ENCODE data around the gene KIF19.

Gene KIF19

DNA sequence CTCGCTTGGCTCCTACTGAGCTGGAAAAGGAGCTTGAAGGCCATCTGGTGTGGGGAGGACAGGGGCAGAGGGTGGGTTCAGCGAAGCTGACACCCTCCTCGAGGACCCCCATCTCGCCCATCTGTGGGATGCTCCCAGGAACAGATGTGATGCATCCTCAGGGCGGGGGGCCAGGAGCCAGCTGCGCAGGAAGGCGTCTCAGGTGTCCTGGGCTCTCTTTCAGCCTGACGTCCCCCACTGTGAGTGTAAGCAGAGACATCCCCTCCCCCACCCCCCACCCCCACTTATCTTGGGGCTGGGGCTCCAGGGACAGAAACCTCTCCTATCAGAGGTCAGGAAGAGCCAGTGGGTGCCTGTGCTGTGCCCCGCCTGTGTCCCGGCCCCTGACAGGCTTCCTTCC is 16.2 kb downstream of the KIF19 start:
- no peak for DNase-seq

DNA sequence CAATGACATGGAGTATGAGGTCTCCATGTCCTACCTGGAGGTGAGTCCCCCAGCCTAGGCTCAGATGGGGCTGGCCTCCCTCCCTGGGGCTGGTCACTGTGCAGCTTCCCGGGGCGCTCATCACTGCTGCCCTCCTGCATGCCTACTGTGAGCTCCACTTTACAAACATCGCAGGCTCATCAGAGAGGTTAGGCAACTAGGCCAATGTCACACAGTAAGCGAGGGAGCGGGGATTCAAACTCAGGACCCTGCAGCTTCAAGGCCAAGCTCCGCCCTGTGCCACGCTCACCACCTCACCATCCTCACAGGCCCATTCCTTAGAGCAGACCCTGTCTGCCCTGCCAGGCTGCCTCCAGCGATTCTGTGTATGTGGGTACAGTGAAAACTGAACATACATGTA is 17.1 kb downstream of the KIF19 start:
- DNase-seq: no peak

DNA sequence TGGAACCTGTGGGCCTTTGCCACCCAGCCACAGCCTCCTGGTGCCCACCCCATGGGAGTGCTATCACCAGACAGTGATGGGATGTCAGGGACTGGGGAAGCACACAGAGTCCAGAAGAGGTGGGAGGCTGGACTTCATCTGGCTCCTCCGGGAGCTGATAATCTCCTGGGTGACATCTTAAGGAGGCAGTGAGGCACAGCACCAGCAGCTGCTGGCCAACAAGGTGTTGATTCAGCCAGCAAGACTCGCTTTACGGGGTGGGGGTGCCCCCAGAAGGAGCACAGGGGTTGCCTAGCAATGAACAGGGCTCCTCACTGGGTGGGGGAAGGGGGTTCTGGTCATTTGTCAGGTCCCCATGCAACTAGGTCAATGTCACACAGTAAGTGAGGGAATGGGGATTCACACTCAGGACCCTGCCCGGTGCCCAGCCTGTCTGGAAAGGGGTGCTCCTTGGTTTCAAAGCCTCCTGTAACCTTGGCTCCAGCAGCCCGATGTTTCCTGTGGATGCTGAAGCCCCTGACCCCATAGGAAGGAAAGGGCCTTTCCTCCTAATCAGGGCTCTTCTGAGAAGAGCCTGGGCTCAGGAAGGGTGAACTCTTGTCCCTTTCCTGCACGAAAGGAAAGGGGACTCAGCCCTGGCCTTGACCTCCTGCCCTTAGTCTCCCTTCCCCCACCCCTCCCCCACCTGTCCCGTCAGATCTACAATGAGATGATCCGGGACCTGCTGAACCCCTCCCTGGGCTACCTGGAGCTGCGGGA is 17.7 kb downstream of the KIF19 start:
- DNase-seq: no peak

DNA sequence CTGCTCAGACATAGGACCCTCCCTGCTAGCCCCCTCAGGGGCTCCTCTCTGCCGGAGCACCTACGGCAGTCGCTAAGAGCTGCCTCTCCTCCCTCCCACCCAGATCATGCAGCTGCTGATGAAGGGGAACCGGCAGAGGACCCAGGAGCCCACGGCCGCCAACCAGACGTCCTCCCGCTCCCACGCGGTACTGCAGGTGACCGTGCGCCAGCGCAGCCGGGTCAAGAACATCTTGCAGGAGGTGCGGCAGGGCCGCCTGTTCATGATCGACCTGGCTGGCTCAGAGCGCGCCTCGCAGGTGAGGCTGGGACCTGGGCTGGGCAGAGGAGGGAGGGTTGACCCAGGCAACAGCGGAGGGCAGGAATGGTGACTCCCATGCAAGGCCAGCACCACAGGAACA is 18.6 kb downstream of the KIF19 start:
- DNase-seq: no peak

DNA sequence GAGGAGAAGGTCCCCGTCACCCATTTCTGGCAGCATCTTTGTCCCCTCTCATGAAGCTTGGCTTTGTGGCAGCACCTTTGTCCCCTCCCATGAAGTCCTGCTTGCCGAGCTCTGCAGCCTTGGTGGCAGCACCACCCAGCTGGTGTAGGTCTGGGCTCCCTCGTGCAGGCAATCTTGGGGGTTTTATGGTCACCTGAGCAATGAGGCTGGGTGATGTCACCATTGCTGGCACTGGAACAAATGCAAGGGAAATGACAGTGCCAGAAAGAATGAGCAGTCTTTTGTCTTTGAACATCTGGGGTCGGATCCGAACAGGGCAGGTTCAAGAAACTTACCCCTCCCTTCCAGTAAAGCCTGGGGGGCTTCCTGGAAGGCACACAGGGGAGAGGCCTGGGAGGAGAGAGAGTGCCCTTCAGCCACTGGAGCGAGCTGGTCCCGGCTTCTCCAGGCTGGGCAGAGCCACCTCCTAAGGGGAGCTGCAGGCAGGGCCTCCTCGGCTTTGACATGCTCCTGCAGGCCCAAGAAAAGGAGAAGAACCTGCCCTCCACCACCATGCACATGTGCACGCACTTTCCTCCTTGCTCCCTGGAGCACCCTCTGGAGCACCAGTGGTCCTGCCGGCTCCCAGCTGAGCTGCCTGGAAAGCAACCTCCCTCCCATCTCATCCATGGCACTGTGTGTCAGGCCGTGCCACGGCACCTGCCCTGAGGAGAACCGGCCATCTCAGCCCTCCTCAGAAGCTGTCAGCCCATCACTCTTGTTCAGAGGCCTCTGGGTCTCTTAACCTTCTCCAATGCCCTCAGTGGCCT is 19.6 kb downstream of the KIF19 start:
- no peak for DNase-seq

DNA sequence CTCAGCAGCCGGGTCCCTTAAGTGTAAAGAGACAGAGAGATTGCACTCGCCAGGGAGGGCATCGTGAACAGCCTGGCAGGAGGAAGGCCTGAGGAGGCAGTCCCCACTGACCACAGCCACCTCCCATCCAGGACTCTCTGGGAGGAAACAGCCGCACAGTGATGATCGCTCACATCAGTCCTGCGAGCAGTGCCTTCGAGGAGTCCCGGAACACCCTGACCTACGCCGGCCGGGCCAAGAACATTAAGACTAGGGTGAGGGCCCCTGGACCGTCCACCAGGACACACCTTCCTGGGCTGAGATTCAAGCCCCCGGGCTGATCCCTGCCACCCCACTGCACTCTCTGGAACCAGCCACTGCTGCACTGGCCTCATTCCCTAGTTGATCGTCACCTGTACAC is 21.6 kb downstream of the KIF19 start:
- no peak for DNase-seq

DNA sequence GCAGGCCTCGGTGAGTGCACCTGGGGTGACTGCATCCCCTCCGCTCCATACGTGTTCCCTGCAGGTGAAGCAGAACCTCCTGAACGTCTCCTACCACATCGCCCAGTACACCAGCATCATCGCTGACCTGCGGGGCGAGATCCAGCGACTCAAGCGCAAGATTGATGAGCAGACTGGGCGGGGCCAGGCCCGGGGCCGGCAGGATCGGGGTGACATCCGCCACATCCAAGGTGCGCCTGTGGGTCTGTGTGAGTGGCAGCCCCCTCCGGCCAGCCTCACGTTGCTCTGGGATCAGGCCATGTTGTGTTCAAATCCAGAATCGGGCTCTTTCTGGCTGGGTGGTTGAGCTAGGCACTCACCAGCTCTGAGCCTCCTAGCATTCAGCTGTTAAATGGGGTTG is 23.1 kb downstream of the KIF19 start:
- no peak for DNase-seq

DNA sequence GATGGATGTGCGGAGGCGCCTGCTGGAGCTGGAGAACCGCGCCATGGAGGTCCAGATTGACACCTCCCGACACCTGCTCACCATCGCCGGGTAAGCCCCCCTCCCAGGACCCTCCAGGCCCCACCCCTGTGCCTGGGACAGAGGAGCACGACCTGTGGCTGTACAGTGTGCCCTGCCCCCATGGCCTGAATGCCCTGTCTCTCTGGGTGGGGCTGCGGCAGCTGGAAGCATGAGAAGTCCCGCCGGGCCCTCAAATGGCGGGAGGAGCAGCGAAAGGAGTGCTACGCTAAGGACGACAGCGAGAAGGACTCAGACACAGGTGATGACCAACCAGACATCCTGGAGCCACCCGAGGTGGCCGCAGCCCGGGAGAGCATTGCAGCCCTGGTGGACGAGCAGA is 24.5 kb downstream of the KIF19 start:
- DNase-seq: no peak

DNA sequence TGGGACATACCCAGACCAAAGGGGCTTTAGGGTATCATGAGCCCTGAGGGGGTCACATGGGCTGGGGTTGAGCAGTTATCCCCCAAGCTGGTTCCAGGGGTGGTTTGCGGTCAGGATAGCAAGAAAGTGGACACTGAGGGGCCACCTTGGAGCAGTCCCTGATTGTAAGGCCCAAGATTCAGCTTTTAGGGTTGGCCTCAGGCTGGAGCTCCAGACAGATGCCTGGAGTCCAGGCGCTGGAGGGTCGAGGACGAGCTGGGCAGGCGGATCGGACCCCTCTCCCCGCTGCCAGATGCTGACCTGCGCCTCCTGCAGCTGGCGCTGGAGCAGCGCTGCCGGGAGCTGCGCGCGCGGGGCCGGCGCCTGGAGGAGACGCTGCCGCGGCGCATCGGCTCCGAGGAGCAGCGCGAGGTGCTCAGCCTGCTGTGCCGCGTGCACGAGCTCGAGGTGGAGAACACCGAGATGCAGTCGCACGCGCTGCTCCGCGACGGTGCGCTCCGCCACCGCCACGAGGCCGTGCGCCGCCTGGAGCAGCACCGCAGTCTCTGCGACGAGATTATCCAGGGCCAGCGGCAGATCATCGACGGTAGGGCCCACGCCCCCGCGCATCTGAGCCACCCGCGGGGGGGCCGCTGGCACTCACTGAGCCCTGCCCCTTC is 25.7 kb downstream of the KIF19 start:
- no peak for DNase-seq

DNA sequence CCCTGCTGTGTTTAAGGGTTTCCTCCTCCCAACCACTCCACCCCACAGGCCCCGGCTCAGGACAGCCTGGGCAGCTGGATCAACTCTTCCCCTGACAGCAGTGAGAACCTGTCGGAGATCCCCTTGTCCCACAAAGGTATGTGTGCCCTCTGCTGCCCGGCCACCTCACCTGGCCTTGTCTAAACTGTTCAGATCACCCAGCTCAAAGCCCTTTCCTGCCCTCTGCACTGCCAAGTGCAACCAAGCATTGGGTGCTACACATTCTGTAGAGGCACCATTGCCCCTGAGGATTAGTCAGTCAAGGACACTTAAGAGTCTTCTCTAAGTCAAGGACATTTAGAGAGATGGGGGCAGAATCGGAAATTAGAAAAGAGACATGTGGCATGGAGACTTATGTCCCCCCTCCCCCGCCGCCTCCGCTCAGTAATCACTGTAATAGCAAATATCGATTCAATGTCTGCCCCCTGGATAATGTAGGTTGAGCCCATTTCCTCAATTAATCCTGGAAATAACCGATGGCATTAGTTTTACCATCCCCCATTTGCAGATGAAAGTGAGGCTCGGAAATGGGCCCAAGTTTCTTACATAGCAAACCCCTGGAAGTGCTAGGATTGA is 27.5 kb downstream of the KIF19 start:
- DNase-seq: no peak

DNA sequence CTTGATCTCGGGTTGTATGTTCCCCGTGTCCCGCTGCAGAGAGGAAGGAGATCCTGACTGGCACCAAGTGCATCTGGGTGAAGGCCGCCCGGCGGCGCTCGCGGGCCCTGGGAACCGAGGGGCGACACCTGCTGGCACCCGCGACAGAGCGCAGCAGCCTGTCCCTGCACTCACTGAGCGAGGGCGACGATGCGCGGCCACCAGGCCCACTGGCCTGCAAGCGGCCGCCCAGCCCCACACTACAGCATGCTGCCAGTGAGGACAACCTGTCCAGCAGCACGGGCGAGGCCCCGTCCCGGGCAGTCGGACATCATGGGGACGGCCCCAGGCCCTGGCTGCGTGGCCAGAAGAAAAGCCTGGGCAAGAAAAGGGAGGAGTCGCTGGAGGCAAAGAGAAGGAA is 28.1 kb downstream of the KIF19 start:
- peak in 1 of 14 donors; percentile 20 for DNase-seq

DNA sequence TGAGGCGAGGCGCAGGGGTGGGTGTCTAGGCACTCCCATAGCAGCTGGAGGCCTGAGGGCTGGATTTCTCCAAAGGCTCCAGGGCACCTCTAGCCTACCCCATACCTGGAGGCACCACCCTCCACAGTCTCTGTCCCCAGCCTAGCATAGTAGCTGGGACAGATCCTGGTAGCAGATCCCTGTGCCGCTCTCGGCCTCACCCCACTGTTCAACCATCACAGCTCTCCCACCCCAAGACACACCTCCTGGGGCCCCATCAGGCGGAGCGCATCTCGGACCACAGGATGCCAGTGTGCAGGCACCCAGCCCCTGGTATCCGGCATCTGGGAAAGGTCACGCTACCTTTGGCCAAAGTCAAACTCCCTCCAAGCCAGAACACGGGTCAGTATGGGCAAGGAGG is 28.5 kb downstream of the KIF19 start:
- DNase-seq: no peak

DNA sequence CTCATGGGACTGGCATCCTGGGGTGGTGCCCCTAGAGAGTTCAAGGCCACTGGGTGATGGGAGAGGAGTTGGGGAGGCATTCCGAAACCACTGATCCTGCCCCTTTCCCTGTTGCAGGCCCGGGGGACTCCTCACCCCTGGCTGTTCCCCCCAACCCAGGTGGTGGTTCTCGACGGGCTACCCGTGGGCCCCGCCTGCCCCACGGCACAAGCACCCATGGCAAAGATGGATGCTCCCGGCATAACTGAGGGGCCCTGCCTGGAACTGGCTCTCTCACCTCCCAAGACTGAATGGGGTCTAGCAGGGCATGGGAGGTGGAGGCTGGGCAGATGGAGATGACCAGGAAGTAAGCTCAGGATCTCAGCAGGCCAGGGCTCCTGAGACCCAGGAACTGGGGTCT is 29.0 kb downstream of the KIF19 start:
- no peak for DNase-seq

DNA sequence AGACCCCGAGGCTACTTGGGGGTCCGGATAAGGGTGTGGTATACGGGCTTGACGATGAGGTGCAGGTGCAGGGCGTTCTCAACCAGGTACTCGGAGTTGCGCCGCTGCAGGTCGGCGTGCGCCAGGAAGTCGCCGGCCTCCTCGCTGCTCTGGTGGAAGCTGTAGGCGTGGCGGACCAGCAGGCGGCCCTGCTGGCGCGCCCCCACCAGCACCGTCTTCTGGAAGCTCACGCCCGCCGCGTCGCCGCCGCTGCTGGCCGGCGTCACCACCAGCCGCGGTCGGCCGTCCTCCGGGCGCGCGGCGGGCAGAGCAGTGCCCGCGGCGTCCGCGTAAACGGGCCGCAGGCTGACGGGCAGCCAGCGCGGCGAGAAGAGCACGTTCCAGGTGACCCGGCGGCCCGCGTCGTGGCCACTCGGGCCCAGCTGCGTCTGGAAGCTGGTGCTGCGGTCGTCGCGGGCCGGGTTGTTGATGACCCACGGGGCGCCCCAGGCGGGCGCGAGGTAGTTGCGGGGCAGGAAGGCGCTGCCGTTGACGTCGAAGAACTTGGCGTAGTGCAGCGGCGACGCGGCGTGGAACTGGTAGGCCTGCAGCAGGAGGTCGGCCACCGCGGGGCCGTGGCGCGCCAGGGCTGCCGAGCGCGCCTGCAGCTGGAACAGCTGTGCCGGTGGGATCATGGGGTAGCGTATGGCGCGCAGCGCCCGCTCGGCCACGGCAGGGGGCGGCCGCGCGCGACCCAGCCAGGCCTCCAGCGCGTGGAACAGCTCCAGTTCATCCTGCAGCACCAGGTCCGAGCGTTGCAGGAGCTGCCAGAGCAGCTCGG is 30.8 kb downstream of the KIF19 start:
- no peak for DNase-seq

DNA sequence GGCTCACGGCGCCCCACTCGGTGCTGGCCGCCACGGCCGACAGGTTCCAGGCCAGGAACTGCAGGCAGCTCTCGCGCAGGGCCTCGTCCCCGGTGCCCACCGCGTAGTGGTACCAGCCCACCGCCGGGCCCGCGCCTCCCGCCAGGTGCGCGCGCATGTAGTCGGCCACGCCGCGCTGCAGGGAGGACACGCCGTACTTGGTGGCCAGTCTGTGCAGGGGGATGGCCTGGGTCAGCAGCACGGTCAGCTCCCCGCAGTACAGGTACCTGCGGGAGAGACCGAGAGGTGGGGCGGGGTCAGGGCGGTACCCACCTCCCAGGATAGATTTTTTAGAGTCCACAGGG is 31.4 kb downstream of the KIF19 start:
- no peak for DNase-seq

DNA sequence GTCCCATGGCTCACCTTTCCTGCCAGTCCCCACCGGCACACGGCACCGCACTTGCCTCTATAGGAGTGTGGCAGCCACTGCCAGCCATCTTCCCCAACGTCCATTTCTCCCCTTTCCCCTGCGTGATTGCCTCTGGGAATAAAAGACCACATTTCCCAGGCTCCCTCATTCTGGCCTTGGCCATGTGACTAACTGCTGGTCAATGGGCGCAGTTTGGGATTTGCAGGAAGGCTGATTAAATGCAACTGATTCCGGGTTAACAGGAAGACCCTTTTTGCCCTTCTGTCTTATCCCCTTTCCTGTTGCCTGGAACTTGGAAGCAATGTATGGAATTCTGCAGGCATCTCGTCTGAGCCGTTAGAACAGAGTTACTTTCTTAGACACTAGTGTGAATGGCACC is 32.7 kb downstream of the KIF19 start:
- DNase-seq: no peak

DNA sequence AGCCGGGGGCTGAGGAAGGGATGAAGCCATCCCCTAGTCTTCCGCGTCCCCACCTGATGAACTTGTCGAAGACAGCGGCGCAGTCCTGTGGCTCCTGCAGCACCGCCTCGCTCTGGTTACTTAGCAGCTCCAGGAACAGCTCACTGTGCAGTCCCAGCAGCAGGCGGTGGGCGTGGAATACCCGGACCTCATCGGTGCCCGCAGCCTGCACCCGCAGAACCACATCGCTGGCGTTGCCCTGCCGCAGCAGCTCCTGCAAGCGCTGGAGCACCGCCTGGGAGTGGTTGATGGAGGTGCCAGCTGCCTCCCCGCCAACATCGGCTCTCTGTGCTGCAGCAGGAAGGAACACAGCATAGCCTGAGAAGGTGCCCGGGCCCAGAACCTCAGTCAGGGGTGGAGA is 33.9 kb downstream of the KIF19 start:
- DNase-seq: no peak

DNA sequence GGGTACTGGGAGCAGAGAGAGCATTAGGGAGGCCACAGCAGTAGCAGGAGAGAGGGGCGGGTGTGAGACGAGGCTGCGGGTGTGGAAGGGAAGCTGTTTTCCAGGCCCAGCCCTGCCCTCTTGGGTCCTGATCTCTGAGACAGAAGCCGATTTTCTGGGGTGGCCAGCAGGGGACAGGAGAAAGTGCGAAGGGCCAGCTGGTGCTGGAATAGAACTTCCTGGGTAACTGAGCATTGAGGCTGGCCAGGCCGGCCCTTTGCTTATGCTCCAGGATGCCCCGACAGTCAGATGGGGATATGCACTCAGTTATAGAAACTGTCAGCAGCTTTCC is 34.8 kb downstream of the KIF19 start:
- DNase-seq: no peak

DNA sequence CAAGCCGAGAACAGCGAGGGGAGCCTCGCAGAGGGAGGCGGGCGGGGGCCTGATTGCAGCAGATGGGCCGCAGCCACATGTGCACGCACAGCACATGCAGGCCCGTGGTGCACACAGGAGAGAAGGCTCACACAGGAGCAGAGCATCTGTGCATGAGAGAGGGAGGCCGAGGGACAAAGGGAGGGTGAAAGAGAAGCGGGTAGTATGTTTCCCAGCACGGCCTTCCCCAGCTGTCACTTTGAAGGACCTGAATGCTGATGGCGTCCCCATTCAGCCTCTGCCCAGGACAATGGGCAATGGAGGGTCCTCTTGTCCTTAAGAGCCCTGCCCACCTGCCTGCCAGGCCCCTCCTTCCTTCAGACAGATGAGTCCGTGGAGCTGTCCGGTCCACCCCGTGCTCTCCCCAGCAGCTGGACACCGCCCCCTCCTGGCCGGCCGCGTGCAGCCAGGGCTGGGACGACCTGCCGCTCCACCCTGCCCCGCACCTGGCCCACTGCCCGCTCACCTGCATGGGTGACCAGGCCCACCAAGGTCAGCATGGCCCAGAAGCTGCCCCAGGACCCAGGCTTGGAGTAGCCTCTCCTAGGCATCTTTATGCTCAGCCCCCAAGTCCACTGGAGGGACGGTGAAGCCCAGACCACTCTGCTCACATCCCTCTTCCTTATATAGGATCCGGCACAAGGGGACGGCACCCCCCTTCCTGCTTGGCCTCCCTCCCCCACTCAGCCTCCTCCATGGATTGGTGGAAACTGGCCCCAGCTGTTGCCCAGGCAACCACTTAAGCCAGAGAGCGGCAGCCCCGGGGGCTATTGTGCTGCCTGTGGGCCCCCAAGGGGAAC is 35.4 kb downstream of the KIF19 start, which contains the start of gene BTBD17:
BTBD17 (minus strand) TSS at position 639 of the 839 bp plus-strand sequence; CDS start at position 590, 49 bp downstream.
- DNase-seq: peak in 13 of 14 donors; percentile 17 to 82 (median 51)

DNA sequence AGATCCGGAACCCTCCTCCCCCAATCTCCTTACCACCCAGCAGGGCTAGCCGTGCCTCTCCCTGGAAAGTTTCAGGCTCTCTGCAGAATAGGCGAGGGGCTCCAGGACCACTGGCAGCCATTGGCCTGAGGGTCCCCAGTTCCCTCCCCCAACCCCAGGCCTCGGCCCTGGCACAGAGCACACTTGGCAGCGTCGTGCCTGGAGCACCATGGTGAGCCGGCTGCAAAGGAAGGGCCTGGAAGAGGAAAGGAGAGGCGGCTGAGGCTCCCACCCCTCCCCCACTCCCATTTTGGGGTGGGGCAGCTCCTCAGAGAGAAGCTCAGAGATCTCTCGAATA is 36.0 kb downstream of the KIF19 start:
- DNase-seq: peak in 2 of 14 donors; percentile 47 to 61

DNA sequence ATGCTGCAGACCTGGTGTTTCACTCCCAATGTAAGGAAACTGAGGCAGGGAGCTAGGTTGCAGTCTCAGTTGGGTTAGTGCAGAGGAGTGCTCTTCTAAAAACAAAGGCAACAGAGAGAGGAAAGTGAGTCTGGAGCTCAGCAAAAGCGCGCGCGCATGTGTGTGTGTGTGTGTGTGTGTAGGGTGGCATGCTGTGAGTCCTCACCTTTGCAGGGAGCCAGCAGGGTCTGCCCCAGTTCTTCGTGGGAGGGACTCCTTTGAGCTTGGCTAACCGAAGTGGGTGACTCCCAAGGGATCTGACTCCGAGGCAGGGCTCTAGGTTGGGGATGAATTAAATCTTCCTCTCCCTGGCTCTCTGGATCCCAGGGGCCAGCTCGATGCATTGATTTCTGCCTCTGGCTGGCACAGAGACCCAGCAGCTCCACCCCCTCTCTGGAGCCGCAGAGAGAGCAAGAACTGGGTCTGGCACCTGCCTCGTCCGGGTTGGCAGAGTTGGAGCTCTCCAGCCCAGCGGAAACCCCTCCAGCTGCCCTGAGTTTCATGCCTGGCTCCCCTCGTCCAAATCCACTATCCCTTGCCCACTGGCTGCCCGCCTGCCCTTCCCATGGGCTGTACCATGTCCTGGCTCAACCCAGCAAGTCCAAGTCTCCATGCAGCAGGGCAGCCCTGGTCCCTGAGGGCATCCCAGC is 36.9 kb downstream of the KIF19 start:
- DNase-seq: peak in 10 of 14 donors; percentile 16 to 64 (median 40)
